HG03439 (cell line): ENCODE measurements around the gene PARD6A.

Source experiments
- ATAC-seq: cut with Tn5 transposase; IDR thresholded peaks from one replicate; pipeline ENCODE4 v1.9.1; 2021; ENCODE audit warnings: mild to moderate bottlenecking, moderate library complexity; ENCODE audit not compliant: unreplicated experiment

Gene PARD6A

DNA sequence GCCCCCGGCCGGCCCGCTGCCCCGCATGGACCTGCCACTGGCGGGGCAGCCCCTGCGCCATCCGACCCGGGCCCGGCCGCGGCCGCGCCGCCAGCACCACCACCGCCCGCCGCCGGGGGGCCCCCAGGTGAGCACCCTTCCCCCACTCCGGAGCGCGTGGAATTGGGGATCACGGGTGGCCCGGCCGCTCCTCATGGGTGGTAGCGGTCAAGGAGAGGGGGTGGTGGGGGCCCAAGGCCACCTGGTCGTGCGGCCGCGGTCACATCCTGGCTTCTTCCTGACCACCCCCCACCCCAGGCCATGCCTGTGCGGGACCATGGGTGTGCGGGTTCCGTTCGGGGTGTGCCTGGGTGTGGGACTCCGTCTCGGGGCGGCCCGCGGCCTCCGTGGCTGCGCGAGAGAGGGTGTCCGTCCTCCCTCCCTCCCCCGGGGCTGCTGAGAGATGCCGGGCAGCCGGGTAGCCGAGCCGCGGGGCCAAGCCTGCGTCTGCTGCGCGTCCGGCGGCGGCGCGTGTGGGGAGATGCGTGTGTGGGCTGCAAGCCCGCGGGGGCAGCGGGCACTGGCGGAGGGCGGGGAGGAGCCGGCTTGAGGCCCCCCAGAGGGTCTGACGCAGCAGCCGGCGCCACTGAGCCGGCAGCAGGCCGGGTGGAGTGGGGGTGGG, 7.5 kb upstream of the PARD6A start:
- ATAC-seq = no peak

DNA sequence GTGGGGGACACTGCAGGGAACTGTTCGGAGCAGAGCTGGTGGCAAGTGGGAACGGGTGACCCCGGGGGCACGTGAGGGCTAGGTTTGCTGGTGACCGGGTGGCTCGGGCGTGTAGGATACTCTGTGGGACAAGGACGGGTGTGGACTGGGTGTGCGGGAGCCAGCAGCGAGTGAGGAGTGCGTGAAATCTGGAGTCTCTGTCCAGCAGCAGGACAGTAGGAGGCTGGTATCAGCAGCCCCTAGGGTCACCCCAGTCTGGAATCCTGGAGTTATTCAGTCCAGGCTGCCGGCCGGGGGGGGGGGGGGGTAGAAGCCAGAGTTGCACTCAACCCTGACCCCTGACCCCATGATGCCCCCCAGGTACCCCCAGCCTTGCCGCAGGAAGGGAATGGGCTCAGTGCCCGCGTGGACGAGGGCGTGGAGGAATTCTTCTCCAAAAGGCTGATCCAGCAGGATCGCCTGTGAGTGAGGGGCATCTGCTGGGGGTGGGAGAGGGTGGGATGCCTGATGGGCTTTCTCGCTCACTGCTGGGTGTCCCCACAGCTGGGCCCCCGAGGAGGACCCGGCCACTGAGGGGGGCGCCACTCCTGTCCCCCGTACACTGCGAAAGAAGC, 6.9 kb upstream of the PARD6A start:
- no peak for ATAC-seq

DNA sequence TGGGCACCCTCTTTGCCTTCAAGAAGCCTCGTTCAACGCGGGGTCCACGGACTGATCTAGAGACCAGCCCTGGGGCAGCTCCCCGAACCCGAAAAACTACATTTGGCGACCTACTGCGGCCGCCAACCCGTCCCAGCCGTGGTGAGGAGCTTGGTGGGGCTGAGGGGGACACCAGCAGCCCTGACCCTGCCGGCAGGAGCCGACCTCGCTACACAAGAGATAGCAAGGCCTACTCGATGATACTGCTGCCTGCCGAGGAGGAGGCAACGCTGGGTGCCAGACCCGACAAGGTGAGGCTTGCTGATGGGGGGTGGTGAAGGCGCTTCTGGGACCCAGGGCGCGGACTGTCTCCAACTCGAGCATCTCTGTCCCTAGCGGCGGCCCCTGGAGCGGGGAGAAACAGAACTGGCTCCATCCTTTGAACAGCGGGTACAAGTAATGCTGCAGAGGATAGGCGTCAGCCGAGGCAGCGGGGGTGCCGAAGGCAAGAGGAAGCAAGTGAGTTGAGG, 6.3 kb upstream of the PARD6A start:
- no peak for ATAC-seq

DNA sequence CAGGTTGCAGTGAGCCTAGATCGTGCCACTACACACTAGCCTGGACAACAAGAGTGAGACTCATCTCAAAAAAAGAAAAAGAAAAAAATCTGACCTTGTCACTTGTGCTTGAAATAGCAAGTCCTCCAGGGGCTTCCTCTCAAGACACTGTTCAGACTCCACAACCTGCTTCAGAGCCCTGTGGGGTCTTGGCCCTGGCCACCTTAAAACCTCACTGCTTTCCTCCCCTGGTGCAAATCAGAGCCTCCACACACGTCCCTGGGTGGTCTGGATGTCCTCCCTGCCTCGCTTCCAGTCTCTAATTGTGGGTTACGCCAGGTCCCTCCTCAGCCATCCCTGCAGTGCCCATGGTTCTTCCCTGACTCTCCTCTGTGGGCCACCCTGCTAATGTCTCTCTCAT, 5.4 kb upstream of the PARD6A start:
- no peak for ATAC-seq

DNA sequence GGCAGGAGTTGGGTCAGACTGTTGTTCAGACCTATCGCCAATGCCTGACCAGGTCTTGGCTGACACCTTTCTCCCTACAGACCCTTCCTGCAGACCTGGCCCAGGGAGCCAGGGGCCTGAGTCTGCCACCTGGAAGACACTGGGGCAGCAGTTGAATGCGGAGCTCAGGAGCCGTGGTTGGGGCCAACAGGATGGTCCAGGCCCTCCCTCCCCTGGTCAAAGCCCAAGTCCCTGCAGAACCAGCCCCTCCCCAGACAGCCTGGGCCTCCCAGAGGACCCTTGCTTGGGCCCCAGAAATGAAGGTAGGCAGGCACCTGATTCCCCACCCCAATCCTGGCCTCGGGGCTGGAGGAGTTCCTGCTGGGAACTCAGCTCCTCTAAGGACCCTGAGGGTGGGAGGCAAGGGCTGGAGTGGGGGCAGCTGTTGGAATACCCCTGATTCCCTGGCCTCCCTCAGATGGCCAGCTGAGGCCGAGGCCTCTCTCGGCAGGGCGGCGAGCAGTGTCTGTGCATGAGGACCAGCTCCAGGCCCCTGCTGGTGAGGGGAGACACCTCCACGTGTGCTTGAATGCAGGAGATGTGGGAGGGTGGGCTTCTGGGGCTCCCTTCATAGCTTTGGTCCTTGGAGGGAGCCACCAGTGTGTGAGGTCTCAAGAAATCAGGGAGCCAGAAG, 4.3 kb upstream of the PARD6A start:
- ATAC-seq = no peak

DNA sequence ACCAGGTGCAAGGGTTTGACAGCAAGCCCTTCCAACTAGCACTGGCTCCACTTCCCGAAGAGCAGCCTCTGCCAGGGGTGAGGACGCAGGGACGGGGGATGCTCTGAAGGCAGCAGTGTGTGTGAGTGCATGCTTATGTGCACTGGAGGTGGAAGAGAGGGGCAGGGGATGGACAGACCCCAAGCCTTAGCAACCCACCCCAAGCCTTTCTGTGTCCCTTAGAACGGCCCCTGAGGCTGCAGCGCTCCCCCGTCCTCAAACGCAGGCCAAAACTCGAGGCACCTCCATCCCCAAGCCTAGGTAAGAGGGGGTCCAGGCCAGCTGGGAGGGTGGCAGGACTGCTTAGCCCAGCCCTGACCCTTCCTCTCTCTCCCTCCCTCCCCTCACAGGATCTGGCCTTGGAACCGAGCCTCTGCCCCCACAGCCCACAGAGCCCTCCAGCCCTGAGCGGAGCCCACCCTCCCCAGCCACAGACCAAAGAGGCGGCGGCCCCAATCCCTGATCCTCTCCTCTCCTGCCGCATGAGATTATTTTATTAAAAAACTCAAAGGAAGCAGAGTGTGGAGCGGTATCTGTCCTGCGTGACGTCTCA, 3.6 kb upstream of the PARD6A start:
- ATAC-seq = no peak

DNA sequence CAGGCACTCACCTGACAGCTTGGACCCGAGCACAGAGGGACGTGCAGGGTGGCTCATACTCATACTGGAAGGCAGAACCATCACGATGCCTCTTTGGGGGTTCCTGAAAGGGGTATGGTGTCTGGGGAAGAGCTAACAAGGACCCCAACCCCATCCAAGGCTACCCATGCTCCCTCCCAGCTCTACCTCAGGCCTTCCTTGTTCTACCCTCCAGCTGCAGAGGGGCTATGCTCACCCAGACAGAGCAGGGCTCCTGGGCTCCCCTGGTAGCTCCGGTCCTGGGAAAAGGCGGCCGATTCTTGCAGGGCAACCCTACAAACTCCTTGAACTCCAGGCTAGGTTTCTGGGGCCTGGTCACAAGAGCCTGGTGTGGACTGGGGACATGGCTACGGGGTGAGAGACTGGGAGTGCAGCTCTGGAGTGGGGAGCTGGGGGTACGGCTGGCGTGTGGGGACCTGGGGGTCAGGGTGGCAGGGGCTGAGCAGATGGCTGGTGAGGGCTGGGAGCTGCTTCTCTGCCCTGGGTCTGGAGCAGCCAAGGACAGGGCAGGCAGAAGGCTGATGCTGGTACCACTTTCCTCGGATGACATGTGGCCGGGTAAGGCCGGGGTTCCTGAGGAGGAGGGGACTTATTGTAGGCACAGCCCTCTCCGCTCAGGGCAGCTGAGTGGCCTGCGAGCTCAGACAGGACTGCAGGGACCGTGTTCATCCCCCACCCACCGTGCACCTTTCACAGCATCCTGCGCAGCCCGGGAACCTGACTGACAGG, 2.8 kb upstream of the PARD6A start:
- no peak for ATAC-seq

DNA sequence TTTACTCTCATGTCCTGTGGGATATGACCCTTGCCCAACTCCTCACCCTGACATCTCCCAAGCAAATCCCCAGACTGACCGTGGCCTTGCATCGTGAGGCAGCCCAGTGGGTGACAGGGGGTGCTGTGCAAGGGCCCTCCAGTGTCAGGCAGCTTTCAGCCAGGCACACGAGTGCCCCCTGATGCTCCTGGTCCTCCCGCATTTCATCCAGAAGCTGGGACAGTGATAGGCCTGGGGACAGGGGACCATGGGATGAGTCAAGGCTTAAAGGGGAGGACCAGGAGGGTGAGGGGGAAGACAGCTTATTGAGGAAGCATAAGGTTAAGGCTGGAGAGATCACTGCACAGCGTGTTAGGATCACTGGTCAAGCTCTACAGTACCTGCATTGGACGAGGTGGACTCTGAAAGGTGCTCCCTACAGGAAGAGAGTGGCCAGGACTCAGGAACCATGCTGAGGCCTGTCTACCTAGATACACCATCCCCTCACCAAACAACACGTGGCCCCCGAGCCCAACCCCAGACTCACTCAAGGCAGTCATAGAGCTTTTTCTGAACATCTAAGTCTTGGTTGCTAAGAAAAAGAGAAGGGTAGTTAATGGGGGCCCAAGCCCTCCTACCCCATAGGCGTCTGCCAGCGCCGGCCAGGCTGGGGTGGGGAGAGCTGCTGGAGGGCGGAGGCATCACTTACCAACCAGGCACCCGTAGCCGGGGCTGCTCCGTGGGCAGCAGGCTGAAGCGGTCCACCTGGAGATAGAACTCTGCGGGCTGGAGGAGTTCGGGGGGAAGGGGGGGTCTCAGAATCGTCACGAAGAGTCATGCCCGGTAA, 1.7 kb upstream of the PARD6A start:
- no peak for ATAC-seq

DNA sequence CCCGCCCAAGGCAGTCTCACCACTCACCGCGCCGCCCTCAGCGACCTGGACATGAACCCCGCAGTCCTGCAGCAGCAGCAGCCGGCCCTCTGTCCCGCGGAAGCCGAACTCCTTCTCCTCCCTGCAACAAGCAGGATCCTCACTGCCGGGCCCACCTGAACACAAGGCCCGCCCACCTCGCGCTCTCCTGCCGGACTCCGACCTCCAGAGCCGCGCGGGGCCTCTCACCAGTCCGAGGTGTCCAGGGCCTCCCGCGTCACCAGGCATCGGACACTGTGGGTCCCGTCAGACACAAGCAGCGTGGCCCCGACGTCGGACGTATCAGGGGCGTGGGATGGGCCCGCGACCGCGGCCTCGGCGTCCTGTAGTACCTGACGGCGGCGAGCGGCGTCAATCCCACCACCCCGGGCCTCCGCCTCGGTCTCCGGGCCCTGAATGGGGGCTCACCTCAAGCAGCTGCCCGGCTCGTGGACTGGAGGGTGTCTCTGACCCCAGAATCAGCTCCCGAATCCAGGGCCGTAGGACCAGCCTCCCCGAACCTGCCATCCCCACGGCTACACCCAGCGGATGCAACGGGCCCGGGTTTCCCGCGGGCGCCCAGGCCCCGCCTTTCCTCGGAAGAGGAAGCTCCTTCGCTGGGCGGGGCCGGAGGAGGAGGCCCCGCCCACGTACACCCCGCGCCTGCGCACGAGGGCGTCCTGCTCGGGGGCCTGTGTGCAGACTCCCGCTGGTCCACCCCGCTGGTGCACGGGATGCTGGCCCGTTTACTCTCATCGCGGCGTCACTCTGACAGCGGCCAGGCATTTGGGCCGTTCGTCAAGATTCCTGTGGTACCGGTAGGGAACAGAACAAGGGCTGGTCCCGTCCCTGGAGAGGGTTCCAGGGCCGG, 841 bp upstream of the PARD6A start, which contains the start of gene ACD:
Gene ACD, minus strand, starts transcription at position 586 of the 889 bp plus-strand sequence. Its CDS starts 40 bp downstream, at position 546.
- ATAC-seq = peak; percentile 50

DNA sequence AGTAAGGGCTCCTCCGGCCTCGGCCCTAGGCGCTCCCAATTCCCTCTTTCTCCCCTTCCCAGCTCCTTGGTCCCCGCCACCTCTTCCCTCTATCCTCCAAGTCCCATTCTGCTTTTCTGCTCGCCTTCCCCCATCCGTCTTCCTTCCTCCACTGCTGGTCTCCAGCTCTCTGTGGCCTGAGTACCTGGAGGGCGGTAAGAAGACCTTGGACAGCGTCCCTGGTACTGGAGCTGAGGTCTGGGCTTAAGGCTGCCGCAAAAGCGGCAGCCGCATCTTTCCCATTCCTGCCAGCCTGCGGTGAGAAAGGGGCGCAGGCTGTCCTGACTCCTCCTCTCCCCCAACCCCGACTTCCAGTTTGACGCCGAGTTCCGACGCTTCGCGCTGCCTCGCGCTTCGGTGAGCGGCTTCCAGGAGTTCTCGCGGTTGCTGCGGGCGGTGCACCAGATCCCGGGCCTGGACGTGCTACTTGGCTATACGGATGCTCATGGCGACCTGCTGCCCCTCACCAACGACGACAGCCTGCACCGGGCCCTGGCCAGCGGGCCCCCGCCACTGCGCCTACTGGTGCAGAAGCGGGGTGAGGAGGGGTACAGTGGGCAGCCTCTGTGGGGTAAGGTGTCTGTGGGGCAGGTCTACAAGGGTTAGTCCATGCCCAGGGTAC, 471 bp downstream of the PARD6A start:
- no peak for ATAC-seq

DNA sequence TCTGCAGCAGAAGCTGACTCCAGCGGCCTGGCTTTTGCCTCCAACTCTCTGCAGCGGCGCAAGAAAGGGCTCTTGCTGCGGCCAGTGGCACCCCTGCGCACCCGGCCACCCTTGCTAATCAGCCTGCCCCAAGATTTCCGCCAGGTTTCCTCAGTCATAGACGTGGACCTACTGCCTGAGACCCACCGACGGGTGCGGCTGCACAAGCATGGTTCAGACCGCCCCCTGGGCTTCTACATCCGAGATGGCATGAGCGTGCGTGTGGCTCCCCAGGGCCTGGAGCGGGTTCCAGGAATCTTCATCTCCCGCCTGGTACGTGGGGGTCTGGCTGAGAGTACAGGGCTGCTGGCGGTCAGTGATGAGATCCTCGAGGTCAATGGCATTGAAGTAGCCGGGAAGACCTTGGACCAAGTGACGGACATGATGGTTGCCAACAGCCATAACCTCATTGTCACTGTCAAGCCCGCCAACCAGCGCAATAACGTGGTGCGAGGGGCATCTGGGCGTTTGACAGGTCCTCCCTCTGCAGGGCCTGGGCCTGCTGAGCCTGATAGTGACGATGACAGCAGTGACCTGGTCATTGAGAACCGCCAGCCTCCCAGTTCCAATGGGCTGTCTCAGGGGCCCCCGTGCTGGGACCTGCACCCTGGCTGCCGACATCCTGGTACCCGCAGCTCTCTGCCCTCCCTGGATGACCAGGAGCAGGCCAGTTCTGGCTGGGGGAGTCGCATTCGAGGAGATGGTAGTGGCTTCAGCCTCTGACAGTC, 1.3 kb downstream of the PARD6A start:
- no peak for ATAC-seq

DNA sequence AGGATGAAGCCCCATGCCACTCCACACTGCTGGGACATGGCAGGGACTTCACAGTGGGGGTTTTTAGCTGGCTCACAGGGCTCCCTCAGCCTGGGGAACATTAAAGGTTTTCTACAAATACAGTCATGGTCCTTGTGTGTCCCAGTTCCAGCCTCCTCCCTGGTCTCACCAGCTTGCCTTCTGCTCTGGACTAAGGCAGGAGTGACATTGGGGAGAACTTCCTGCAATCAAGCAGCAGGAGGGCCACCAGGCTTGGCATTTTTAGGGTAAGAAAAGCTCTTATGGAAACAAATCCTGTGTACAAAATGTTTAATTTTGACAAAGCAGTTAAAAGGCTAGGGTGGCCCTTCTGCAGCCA, 1.9 kb downstream of the PARD6A start:
- ATAC-seq = no peak

DNA sequence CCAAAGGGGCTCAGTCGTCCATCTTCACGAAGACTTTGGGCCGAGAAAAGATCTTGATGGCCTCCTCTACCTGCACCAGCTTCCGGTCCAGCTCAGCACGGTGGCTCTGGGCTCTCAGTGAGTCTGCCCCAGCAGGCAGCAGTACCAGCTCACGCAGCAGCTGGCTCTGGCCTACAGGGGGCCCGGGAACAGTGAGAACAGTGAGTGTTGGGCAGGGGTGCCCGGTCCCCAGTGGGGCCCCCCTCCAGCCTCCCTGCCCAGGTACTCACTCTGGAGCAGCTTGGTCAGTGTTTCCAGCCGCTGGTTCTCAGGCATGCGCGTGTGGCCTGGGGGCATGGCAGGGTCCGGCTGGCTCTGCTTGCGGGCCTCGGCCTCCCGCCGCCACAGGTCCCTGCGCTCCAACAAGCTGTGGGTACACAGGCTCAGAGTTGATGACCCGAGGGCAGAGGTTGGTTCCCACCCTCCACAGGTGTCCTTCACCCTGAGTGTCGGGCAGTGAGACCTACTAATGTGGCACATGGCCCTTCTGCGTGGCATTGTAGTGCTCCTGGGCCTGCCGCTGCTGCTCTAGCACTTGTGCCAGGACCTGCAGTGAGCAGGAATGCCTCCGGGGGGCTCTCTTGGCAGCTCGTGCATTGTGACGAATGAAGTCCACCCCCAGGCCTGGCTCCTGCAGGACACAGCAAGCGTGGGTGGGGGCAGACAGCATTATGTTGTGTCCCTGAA, 2.6 kb downstream of the PARD6A start:
- no peak for ATAC-seq

DNA sequence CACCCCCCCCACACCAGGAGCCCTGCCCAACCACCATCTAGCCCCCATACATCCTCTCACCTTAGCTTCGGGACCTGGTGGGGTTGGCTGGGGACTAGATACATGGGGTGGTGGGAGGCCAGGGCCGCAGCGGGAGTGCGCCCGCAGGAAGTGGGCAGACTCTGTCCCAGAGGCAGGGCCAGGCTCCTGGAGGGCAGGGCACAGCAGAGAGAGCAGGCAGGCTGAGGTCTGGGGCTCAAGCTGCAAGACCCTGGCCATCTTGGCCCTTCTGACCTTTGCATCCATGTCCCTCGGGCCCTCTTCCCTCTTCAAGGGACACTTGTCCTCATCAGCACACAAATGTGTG, 3.1 kb downstream of the PARD6A start:
- no peak for ATAC-seq

DNA sequence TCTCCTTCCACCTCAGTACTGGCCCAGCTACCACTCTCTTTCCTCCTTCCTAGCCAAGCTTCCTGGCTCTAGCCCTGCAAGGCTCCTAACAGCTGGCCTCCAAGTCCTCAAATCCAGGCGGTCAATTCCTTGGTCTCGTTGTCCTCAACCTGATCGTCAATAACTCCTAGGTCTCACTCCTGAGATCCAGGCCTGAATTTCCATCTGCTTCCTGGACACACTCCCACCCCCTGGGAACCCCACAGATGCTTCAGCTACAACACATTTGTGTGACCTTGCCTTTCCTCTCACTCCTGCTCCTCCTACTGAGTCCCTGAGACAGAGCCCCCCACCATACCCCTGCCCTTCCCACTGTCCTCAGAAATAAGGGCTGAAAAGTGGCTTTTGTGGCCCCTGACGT, 3.5 kb downstream of the PARD6A start:
- ATAC-seq = no peak

DNA sequence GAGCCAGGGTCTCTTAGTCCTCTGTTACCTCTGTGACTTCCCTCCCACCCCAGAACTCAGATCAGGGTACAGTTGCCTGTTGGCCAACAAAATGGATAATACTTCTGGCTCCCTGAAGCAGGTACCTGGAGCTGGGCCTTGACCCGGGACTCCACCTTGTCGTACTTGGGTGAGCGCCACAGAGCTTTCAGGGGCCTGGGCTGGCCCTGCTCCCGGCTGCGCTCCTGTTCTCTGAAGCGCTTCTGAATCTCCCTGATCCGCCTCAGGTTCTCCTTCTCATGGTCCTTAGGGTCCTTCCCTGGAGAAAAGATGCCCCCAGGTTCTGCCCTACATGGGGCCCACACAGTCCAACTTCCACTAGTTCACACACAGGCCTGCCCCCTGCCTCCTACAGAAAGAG, 4.1 kb downstream of the PARD6A start:
- ATAC-seq = no peak

DNA sequence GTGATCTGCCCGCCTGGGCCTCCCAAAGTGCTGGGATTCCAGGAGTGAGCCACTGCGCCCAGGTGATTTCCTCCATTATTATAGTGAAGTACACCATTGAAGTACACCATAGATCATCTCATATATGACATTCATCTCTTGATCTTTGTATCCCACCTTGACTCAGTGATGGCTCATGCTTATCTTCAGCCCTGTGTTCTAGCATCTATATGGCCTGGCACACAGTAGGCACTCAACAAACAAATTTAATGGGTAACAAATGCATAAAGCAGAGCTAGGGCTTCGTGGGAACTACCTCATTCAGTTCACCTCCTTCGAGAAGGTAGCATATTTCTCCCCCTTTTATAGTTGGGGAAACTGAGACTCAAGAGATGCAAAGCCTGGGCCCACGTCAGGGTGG, 4.8 kb downstream of the PARD6A start:
- ATAC-seq = no peak
